ENCODE measurements around the gene MRE11. TPM values are rescaled to one million over a fixed set of nuclear protein-coding genes. Genes with fewer than 3 reads are reported as not detected.

MRE11 gene
- total RNA-seq, 6 donors from 2014 or later: 6.7 to 24.7 (median 16.3) TPM

GRCh38 chr11:94418123-94418765 is 75.4 kb downstream of the MRE11 start:
- DNase-seq (no peak), ATAC-seq (ENCODE audit: low FRiP score in 2 of 2) (no peak)
- H3K9me3 ChIP-seq: no peaks in the 10 kb centered on the region
- H3K36me3 ChIP-seq: peaks cover 0 to 19% (median 6%) of the 10 kb centered on the region in 4 donors
- H3K27ac ChIP-seq: no peak overlapping the region
- WGBS, 2 donors: 78 to 80% methylated on average over 3 of the region's 3 CpGs
- no peaks in the 10 kb centered on the region for H3K4me1 ChIP-seq
- no peak overlapping the region for H3K4me3 ChIP-seq
- no peaks in the 10 kb centered on the region for H3K27me3 ChIP-seq
- TF ChIP-seq POLR2A (IDR thresholded peaks at IDR 0.05) (no peak), CTCF (IDR thresholded peaks at IDR 0.05) (no peak), EP300 (IDR thresholded peaks at IDR 0.05) (no peak), POLR2AphosphoS5 (IDR thresholded peaks at IDR 0.05) (no peak)

DNA sequence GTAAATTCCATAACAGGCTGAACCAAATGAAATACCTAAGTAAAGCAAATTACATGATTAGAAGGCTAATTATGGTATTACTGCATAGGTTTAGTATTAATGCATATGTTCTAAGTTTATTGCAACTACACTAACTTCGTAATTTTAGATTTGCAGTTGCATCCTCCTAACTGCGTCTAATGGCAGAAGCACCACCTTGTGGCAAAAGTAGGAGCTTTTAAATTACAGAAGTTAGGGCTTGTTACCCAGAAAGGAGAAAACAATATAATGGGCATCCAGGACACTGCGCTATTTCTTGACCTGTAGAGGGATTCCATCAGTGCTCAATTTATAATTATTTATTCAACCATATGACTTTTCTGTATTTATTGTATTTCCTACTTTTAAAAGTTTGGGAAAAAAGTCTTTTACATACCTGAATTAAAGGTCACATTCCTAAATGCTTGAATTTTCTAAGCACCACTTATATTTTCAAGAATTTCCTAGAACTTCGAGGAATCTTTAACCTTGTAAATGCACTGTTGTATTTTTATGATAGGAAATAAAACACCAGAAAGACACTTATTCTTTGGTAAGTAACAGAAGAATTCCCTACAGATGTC is 76.2 kb downstream of the MRE11 start:
- H3K4me1 ChIP-seq: no peaks in the 10 kb centered on the region
- H3K36me3 ChIP-seq: peaks cover 0 to 19% (median 4%) of the 10 kb centered on the region in 4 donors
- H3K9me3 ChIP-seq: no peaks in the 10 kb centered on the region
- TF ChIP-seq POLR2AphosphoS5 (IDR thresholded peaks at IDR 0.05) (no peak), CTCF (IDR thresholded peaks at IDR 0.05) (peak in 3 of 6 experiments; percentile 33 to 51 (median 39))
- WGBS, 2 donors: 59 to 64% methylated on average over 4 of the region's 4 CpGs
- H3K27me3 ChIP-seq: no peaks in the 10 kb centered on the region
- ATAC-seq (ENCODE audit: low FRiP score in 2 of 2) (peak in 1 of 2 donors; percentile 40), DNase-seq (no peak)
- H3K27ac ChIP-seq: no peak overlapping the region
- H3K4me3 ChIP-seq: no peak overlapping the region

- TF ChIP-seq EP300 (IDR thresholded peaks at IDR 0.05): no peak
- TF ChIP-seq POLR2AphosphoS5 (IDR thresholded peaks at IDR 0.05): no peak
- no peak for TF ChIP-seq CTCF (IDR thresholded peaks at IDR 0.05)
- TF ChIP-seq POLR2A (IDR thresholded peaks at IDR 0.05): no peak
- no peak overlapping the region for H3K27ac ChIP-seq
- no peaks in the 10 kb centered on the region for H3K9me3 ChIP-seq
- H3K36me3 ChIP-seq: no peaks in the 10 kb centered on the region
- H3K27me3 ChIP-seq: peaks cover 0 to 13% (median 9%) of the 10 kb centered on the region in 4 donors
- H3K4me1 ChIP-seq: peaks cover 4 to 14% (median 7%) of the 10 kb centered on the region in 4 donors
- DNase-seq (no peak), ATAC-seq (ENCODE audit: low FRiP score in 2 of 2) (no peak)
- 83 to 86% methylated on average over 4 of the region's 4 CpGs for WGBS, 2 donors
- H3K4me3 ChIP-seq: no peak overlapping the region
Observed at GRCh38 chr11:94405062-94405833, 88.4 kb downstream of the MRE11 start.

GRCh38 chr11:94402355-94402754 is 91.3 kb downstream of the MRE11 start:
- Histone ChIP-seq H3K27me3 (peaks cover 0 to 15% (median 9%) of the 10 kb centered on the region in 4 donors), H3K9me3 (no peaks in the 10 kb centered on the region), H3K27ac (no peak overlapping the region), H3K4me1 (peaks cover 4 to 14% (median 7%) of the 10 kb centered on the region in 4 donors), H3K36me3 (no peaks in the 10 kb centered on the region), H3K4me3 (no peak overlapping the region)
- DNase-seq (no peak), ATAC-seq (ENCODE audit: low FRiP score in 2 of 2) (no peak)
- 0% methylated on average over 1 of the region's 1 CpG for WGBS, 2 donors
- TF ChIP-seq POLR2AphosphoS5 (IDR thresholded peaks at IDR 0.05): no peak
- TF ChIP-seq CTCF (IDR thresholded peaks at IDR 0.05): no peak
- TF ChIP-seq POLR2A (IDR thresholded peaks at IDR 0.05): no peak
- no peak for TF ChIP-seq EP300 (IDR thresholded peaks at IDR 0.05)

All from upper lobe of left lung (tissue), 6 donors.